NCI-H524 (cell line): ENCODE data around the gene PGAM2.

Experiments
- DNase-seq, 2 experiments: peaks; one replicate each; lab custom pipeline; 2025; lab: John Stamatoyannopoulos, UW

Gene PGAM2

GRCh38 chr7:44064791-44065430 lies 456 bp downstream of the PGAM2 start:
- no peak for DNase-seq

- DNase-seq, result no peak
Measured at GRCh38 chr7:44063894-44064651, 1.3 kb downstream of the PGAM2 start.

GRCh38 chr7:44063547-44063893 lies 1.8 kb downstream of the PGAM2 start:
- no peak for DNase-seq

GRCh38 chr7:44062903-44063295 lies 2.5 kb downstream of the PGAM2 start:
- no peak for DNase-seq

- DNase-seq, result no peak
Measured at GRCh38 chr7:44062180-44062902, 3.0 kb downstream of the PGAM2 start.

GRCh38 chr7:44061645-44062179 lies 3.7 kb downstream of the PGAM2 start:
- no peak for DNase-seq

GRCh38 chr7:44060948-44061644 lies 4.3 kb downstream of the PGAM2 start:
- no peak for DNase-seq

- no peak for DNase-seq
Measured at GRCh38 chr7:44060091-44060947, 5.0 kb downstream of the PGAM2 start.

GRCh38 chr7:44059219-44060090 lies 5.9 kb downstream of the PGAM2 start:
- no peak for DNase-seq

- no peak for DNase-seq
Measured at GRCh38 chr7:44058759-44059218, 6.6 kb downstream of the PGAM2 start.

GRCh38 chr7:44057849-44058758 lies 7.3 kb downstream of the PGAM2 start:
- DNase-seq, result no peak

GRCh38 chr7:44057181-44057848 lies 8.1 kb downstream of the PGAM2 start:
- no peak for DNase-seq

GRCh38 chr7:44056681-44057080 lies 8.7 kb downstream of the PGAM2 start:
- DNase-seq, result no peak

- DNase-seq, result no peak
Measured at GRCh38 chr7:44052771-44053365, 12.5 kb downstream of the PGAM2 start.

- DNase-seq, result no peak
Measured at GRCh38 chr7:44051611-44052220, 13.7 kb downstream of the PGAM2 start.

- no peak for DNase-seq
Measured at GRCh38 chr7:44050915-44051560, 14.3 kb downstream of the PGAM2 start.
